Ammon's horn (tissue), 1 donor: ENCODE data around the gene FERD3L.
"Not testable (repeated sequence)": the region's sequence is repeated elsewhere in the genome, so short reads cannot be mapped to it uniquely, and the experiment has no call there.

ENCODE experiments used
- DNase-seq: peaks from one replicate; pipeline ENCODE4 v3.0.0-alpha.2; 2016; ENCODE audit warnings: low spot score

FERD3L gene

GRCh38 chr7:19144661-19145433, at the start of gene FERD3L:
Gene FERD3L (minus strand): TSS chr7:19145421. CDS start chr7:19145362, 59 bp downstream.
- DNase-seq = no peak

GRCh38 chr7:19194417-19194816, 49.2 kb upstream of the FERD3L start:
- not testable (repeated sequence) for DNase-seq

GRCh38 chr7:19181634-19182033, 36.4 kb upstream of the FERD3L start:
- DNase-seq = no peak

- no peak for DNase-seq
Observed at GRCh38 chr7:19178595-19178994, 33.4 kb upstream of the FERD3L start.

GRCh38 chr7:19177269-19177668, 32.0 kb upstream of the FERD3L start:
- DNase-seq = no peak

- no peak for DNase-seq
Observed at GRCh38 chr7:19175241-19175640, 30.0 kb upstream of the FERD3L start.

- no peak for DNase-seq
Observed at GRCh38 chr7:19161671-19162070, 16.4 kb upstream of the FERD3L start.

GRCh38 chr7:19146699-19147098, 1.5 kb upstream of the FERD3L start:
- DNase-seq = no peak

- no peak for DNase-seq
Observed at GRCh38 chr7:19145434-19146115, 354 bp upstream of the FERD3L start.

GRCh38 chr7:19143881-19144574, 1.2 kb downstream of the FERD3L start:
- no peak for DNase-seq

- no peak for DNase-seq
Observed at GRCh38 chr7:19139706-19140327, 5.4 kb downstream of the FERD3L start.

- no peak for DNase-seq
Observed at GRCh38 chr7:19133886-19134285, 11.3 kb downstream of the FERD3L start.

- DNase-seq = no peak
Observed at GRCh38 chr7:19133390-19133789, 11.8 kb downstream of the FERD3L start.

- no peak for DNase-seq
Observed at GRCh38 chr7:19128856-19129255, 16.4 kb downstream of the FERD3L start.

GRCh38 chr7:19121977-19122588, 23.1 kb downstream of the FERD3L start:
- peak; percentile 54 for DNase-seq

- DNase-seq = no peak
Observed at GRCh38 chr7:19119870-19120486, 25.2 kb downstream of the FERD3L start.

GRCh38 chr7:19119372-19119771, 25.8 kb downstream of the FERD3L start:
- DNase-seq = no peak

- DNase-seq = no peak
Observed at GRCh38 chr7:19118636-19119371, 26.4 kb downstream of the FERD3L start.

- DNase-seq = no peak
Observed at GRCh38 chr7:19117870-19118608, 27.2 kb downstream of the FERD3L start.
